Suprapubic skin (tissue), 4 donors: Measurements from ENCODE around the gene PTPRF. TPM values are rescaled to one million over a fixed set of nuclear protein-coding genes. Genes with fewer than 3 reads are reported as not detected.

Experiments used
- DNase-seq, 2 donors: peaks; one replicate each; pipeline ENCODE4 v3.0.0-alpha.2; 2019; ENCODE audit warnings: low spot score in 2 of 2
- H3K27ac ChIP-seq: fragments of 200-600 bp; sonication (generic); one replicate; pipeline ENCODE4 v1.5.1; 2019
- H3K27me3 ChIP-seq: fragments of 200-600 bp; sonication (generic); one replicate; pipeline ENCODE4 v1.5.1; 2019
- H3K36me3 ChIP-seq: fragments of 200-600 bp; sonication (generic); one replicate; pipeline ENCODE4 v1.5.1; 2019
- H3K4me1 ChIP-seq: fragments of 200-600 bp; sonication (generic); one replicate; pipeline ENCODE4 v1.5.1; 2019
- H3K4me3 ChIP-seq: fragments of 200-600 bp; sonication (generic); one replicate; pipeline ENCODE4 v1.5.1; 2019; ENCODE audit warnings: mild to moderate bottlenecking
- H3K9me3 ChIP-seq: fragments of 200-600 bp; sonication (generic); one replicate; pipeline ENCODE4 v1.5.1; 2019
- CTCF ChIP-seq, 2 donors: fragments of 200-600 bp in 1 of 2; fragments of 450-650 bp in 1 of 2; sonication (generic) in 1 of 2; IDR thresholded peaks; one replicate each; pipeline ENCODE4 v1.5.1; 2016 to 2019; ENCODE audit warnings: antibody characterized with exemption in 2 of 2, mild to moderate bottlenecking in 1 of 2, moderate library complexity in 1 of 2
- EP300 ChIP-seq: sonication (generic); formaldehyde crosslinking; IDR thresholded peaks from one replicate; pipeline ENCODE4 v1.6.1; 2017; ENCODE audit warnings: antibody characterized with exemption
- POLR2A ChIP-seq, 2 donors: fragments of 450-650 bp; IDR thresholded peaks; one replicate each; pipeline ENCODE4 v1.6.1; 2017; ENCODE audit warnings: antibody characterized with exemption in 2 of 2, mild to moderate bottlenecking in 2 of 2, moderate library complexity in 2 of 2
- POLR2AphosphoS5 ChIP-seq, 3 donors: sonication (generic); formaldehyde crosslinking; IDR thresholded peaks; one replicate each; pipeline ENCODE4 v1.6.1; 2017; ENCODE audit warnings: antibody characterized with exemption in 3 of 3
- WGBS: methylation state at CpG from one replicate; pipeline ENCODE4 v1.1.5; 2018; 5-methylcytosine and 5-hydroxymethylcytosine counted together
- total RNA-seq, 4 donors: library from RNA; depleted of rRNA; stranded (reverse); fragments of >200 nt; gene quantifications; one replicate each; pipeline ENCODE4 v1.1.0, GENCODE V29; 2016

The PTPRF gene
- total RNA-seq, 4 donors from 2014 or later, result 209 to 373 (median 289) TPM

- TF ChIP-seq POLR2AphosphoS5 (IDR thresholded peaks at IDR 0.05), result no peak
- TF ChIP-seq POLR2A (IDR thresholded peaks at IDR 0.05), result no peak
- TF ChIP-seq EP300, result no peak
- TF ChIP-seq CTCF (IDR thresholded peaks at IDR 0.05), result no peak
- Histone ChIP-seq H3K4me1 (peaks cover 36% of the 10 kb centered on the region), H3K4me3 (no peak overlapping the region), H3K36me3 (peaks cover 52% of the 10 kb centered on the region), H3K27me3 (no peaks in the 10 kb centered on the region), H3K9me3 (no peaks in the 10 kb centered on the region), H3K27ac (no peak overlapping the region)
- 76% methylated on average over 5 of the region's 5 CpGs for WGBS
- no peak for DNase-seq
Measured at GRCh38 chr1:43653893-43654292, 123.2 kb downstream of the PTPRF start.

- H3K9me3 ChIP-seq, result no peaks in the 10 kb centered on the region
- no peaks in the 10 kb centered on the region for H3K27me3 ChIP-seq
- DNase-seq, result no peak
- peaks cover 27% of the 10 kb centered on the region for H3K4me1 ChIP-seq
- H3K4me3 ChIP-seq, result no peak overlapping the region
- 58% methylated on average over 1 of the region's 1 CpG for WGBS
- no peak for TF ChIP-seq CTCF (IDR thresholded peaks at IDR 0.05)
- TF ChIP-seq EP300, result no peak
- TF ChIP-seq POLR2AphosphoS5 (IDR thresholded peaks at IDR 0.05), result no peak
- TF ChIP-seq POLR2A (IDR thresholded peaks at IDR 0.05), result no peak
- H3K36me3 ChIP-seq, result peaks cover 73% of the 10 kb centered on the region
- no peak overlapping the region for H3K27ac ChIP-seq
Measured at GRCh38 chr1:43655953-43656352, 125.3 kb downstream of the PTPRF start.

GRCh38 chr1:43659212-43660166 is 128.8 kb downstream of the PTPRF start:
- no peak for TF ChIP-seq CTCF (IDR thresholded peaks at IDR 0.05)
- no peak for TF ChIP-seq POLR2A (IDR thresholded peaks at IDR 0.05)
- TF ChIP-seq EP300, result no peak
- TF ChIP-seq POLR2AphosphoS5 (IDR thresholded peaks at IDR 0.05), result no peak
- Histone ChIP-seq H3K4me3 (no peak overlapping the region), H3K27me3 (no peaks in the 10 kb centered on the region), H3K36me3 (peaks cover 97% of the 10 kb centered on the region), H3K27ac (no peak overlapping the region), H3K4me1 (no peaks in the 10 kb centered on the region), H3K9me3 (no peaks in the 10 kb centered on the region)
- no peak for DNase-seq
- WGBS, result 90% methylated on average over 14 of the region's 14 CpGs

- no peak overlapping the region for H3K27ac ChIP-seq
- no peaks in the 10 kb centered on the region for H3K9me3 ChIP-seq
- no peaks in the 10 kb centered on the region for H3K4me1 ChIP-seq
- no peak for TF ChIP-seq POLR2AphosphoS5 (IDR thresholded peaks at IDR 0.05)
- no peak for TF ChIP-seq CTCF (IDR thresholded peaks at IDR 0.05)
- no peak for TF ChIP-seq EP300
- no peak for TF ChIP-seq POLR2A (IDR thresholded peaks at IDR 0.05)
- H3K27me3 ChIP-seq, result no peaks in the 10 kb centered on the region
- no peak for DNase-seq
- peaks cover 98% of the 10 kb centered on the region for H3K36me3 ChIP-seq
- no peak overlapping the region for H3K4me3 ChIP-seq
- WGBS, result 75% methylated on average over 4 of the region's 4 CpGs
Measured at GRCh38 chr1:43660355-43660754, 129.7 kb downstream of the PTPRF start.

GRCh38 chr1:43664369-43664768 is 133.7 kb downstream of the PTPRF start:
- Histone ChIP-seq H3K4me1 (peaks cover 8% of the 10 kb centered on the region), H3K4me3 (no peak overlapping the region), H3K27ac (no peak overlapping the region), H3K36me3 (peaks cover 98% of the 10 kb centered on the region), H3K9me3 (no peaks in the 10 kb centered on the region), H3K27me3 (no peaks in the 10 kb centered on the region)
- no peak for DNase-seq
- TF ChIP-seq EP300 (no peak), CTCF (IDR thresholded peaks at IDR 0.05) (no peak), POLR2AphosphoS5 (IDR thresholded peaks at IDR 0.05) (no peak), POLR2A (IDR thresholded peaks at IDR 0.05) (no peak)
- WGBS, result 78% methylated on average over 4 of the region's 4 CpGs
